ENCODE measurements around the gene P2RX7.

Gene P2RX7

DNA sequence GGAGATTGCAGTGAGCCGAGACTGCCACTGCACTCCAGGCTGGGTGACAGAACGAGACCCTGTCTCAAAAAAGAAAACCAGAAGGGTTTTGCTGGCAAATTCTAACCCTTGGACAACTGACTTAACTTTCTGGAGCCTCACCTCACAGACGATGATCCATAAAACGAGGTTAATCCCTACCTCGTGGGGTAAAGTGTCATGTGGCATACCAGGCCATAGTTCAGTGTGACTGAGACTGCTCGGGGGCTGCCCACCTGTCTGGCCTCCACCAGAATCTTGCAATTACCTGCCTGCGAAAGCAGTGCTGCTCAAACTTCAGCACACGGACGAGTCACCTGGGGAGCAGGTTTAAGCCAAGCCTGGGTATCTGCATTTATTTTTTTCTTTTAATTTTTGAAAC is 104.1 kb downstream of the P2RX7 start:
- H3K36me3 ChIP-seq (ENCODE audit: control insufficient read depth, insufficient read depth, low read length): no peaks in the 10 kb centered on the region
- no peak for TF ChIP-seq CTCF (IDR thresholded peaks at IDR 0.05)

DNA sequence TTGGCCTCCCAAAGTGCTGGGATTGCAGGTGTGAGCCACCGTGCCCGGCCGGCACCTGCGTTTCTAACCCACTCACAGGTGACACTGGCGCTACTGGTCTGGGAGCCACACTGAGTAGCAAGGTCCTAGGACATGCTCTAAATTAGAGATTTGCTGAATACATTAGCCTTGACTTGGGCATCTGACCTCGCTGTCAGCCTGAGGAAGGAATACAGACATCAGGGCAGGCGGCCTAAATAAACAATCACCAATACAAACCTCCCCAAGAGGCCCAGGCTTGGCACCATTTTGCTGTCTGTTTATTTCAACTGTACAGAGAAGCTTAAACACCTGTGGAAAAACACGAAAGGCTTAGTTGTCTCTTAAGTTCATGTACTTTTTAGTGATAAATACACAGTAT is 104.7 kb downstream of the P2RX7 start:
- no peak overlapping the region for H2AFZ ChIP-seq
- H3K4me3 ChIP-seq (ENCODE audit: low read depth, low read length): no peak overlapping the region
- H3K4me2 ChIP-seq (ENCODE audit: low read length): no peak overlapping the region
- H3K79me2 ChIP-seq: no peaks in the 10 kb centered on the region
- no peak for TF ChIP-seq CTCF (IDR thresholded peaks at IDR 0.05)
- no peak overlapping the region for H3K9ac ChIP-seq
- H3K9me3 ChIP-seq (ENCODE audit: control insufficient read depth, low read length): no peaks in the 10 kb centered on the region
- H3K36me3 ChIP-seq (ENCODE audit: control insufficient read depth, insufficient read depth, low read length): no peaks in the 10 kb centered on the region
- no peaks in the 10 kb centered on the region for H3K4me1 ChIP-seq
- no peak overlapping the region for H3K27ac ChIP-seq
- H3K27me3 ChIP-seq (ENCODE audit: control insufficient read depth, insufficient read depth, low read length): no peaks in the 10 kb centered on the region

More for the DNA sequence above, 104.1 kb downstream of the P2RX7 start:
- Histone ChIP-seq H3K4me1 (no peaks in the 10 kb centered on the region), H3K27ac (no peak overlapping the region), H3K4me2 (ENCODE audit: low read length) (no peak overlapping the region), H2AFZ (no peak overlapping the region), H3K9me3 (ENCODE audit: control insufficient read depth, low read length) (no peaks in the 10 kb centered on the region), H3K4me3 (ENCODE audit: low read depth, low read length) (no peak overlapping the region), H3K79me2 (no peaks in the 10 kb centered on the region), H3K27me3 (ENCODE audit: control insufficient read depth, insufficient read depth, low read length) (no peaks in the 10 kb centered on the region), H3K9ac (no peak overlapping the region)

All from parathyroid adenoma (tissue), 2 donors.